Stimulated activated CD4-positive, alpha-beta T cell treated with anti-CD3 and anti-CD28 coated beads, Interleukin-4, amount 100 ng/mL, for 48 hours (primary cell): ENCODE measurements around the gene BAAT.
"Not testable (repeated sequence)": the region's sequence is repeated elsewhere in the genome, so short reads cannot be mapped to it uniquely, and the experiment has no call there.

ENCODE experiments used
- DNase-seq, 2 donors: peaks; one replicate each; pipeline ENCODE4 v3.0.0-alpha.2; 2020; ENCODE audit warnings: low read depth in 2 of 2

The BAAT gene

DNA sequence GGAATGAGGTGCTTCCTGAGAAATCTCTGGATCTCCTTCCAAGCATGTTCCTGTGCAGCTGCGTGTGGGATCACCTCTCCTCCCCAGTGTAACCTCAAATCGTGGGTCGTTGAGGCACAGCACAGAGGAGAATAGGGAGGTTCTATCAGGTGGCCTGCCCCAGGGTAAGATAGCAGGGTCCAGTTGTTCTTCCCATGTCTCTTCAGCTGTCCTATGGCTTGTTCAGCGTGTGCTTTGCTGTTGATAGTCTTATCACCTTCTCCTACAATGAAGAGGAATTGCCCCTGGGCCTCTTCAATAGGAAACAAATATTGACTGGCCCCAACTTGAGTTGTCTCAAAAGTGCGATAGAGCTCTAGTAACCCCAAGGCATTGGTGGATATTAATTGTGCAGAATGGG, 22.4 kb downstream of the BAAT start:
- DNase-seq: no peak

DNA sequence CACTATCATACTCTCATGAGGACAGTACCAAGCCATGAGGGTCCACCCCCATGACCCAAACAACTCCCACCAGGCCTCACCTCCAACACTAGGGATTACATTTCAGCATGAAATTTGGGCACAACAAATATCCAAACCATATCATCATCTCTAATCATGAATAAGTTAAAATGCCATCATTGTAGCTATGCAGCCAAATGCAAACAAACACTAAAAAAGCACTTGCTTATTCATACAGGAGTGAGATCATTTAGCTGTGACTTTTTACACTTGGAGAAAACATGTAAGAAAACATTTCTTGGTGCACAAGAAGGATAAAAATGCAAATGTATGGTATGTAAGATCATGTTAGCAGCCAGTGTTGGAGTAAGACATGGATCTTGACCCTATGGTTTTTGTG, 24.2 kb downstream of the BAAT start:
- DNase-seq: no peak

DNA sequence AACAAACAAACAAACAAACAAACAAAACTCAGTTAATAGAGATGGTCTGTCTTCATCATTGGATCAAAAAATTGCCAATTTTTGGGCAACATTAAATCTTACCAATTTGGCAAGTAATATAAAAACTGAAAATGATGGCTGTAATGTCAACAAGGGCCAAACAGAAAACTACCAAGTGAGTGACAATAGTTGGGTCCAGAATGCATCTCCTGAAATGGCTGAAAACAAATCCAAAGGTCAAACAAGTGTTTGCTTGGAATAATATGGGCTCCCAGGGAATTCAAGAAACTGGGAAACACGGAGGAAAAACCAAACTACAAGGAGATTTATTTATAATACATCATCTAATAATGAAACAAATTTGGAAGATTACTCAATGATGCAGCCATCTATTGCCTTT, 25.1 kb downstream of the BAAT start:
- DNase-seq: no peak

DNA sequence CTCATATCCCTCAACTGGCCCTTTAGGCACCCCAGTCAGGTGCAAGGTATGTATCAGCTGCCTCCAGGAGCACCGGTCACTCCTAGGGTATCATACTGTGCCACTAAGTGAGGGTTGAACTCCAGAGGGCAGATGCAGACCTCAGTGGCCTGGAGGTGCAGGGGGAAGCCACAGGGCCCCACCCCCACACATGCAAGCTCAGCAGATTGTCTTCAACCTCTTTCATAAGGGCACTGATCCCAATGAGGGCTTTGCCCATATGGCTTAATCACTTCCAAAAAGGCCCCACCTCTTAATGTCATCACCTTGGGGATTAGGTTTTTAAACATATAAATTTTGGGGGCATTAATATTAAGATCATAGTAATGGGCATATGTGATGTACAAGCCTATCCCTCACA, 28.2 kb downstream of the BAAT start:
- DNase-seq: no peak

DNA sequence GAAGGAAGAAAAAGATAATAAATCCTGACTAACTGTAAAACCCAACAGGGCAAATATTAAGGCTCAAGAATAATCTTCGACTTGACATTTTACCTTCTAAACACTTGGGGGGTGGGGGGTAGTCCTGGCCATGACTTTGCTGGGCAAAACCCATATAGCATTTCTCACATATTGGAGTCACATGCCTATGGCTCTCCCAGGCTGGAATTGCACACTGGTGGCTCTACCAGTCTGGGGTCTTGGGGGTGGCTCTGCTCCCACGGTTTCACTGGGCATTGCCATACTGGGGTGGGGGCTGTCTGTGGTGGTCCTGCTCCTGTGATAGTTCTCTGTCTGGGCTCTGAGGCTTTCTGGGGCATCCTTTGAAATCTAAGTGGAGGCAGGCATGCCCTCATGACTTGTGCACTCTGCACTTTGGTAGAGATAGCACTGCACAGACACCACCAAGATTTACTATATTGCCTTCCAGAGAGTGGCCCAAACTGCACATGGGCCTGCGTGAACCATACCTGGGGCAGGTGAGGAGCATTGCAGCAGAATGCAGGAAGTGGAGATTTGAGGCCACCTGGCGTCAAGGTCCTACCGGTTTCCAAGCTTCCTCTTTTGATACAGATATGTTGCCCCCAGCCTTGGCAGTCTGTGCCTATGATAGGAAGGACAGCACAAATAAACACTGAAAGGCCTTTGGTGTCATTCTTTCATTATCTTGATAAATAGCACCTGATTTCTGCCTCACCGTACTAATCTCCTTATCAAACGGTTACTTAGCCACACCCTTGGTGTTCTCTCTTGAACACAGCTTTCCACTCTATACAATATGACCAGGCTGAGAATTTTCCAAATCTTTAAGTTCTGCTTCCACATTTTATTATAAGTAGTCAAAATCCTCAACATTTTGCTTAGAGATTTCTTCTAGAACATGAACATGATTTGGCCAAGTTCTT, 29.8 kb downstream of the BAAT start:
- no peak for DNase-seq

DNA sequence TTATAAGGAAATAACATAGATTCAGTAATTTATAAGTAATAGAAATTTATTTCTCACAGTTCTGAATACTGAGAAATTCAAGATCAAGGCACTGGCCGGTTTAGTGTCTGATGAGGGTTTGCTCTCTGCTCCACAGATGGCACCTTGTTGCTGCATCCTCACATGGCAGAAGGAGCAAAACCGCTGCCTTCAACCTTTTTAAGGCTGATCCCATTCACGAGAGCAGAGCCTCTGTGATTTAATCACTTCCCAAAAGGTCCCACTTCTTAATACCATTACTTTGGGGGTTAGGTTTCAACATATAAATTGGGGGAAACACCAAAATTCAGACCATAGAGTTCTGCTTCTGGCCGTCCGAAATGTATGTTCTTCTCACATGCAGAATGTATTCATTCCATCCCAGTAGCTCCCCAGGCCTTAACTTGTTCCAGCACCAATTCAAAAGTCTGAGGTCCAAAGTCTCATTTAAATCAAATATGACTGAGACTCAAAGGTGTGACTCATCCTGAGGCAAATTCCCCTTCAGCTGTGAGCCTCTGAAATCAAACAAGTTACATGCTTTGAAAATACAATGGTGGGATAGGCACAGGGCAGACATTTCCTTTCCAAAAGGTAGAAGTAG, 30.6 kb downstream of the BAAT start:
- no peak for DNase-seq

DNA sequence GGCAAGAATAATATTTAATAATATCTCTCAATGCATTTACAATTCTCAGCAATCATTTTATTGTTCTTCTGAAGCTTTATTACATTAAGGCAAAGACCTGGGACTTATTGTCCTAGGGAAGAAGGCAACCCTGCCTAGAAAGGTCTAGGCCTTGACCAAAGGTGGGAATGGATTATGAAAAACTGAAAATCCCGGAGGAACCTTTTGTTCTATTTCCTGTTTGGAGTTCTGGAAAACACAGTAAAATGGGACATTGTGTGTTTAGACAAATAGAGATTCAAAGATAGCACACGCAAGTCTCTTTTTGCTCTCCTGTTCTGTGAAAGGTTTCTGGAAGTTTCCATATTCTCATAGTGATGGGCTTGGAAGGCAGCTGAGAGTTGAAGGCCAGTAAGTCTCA, 31.1 kb downstream of the BAAT start:
- DNase-seq: no peak

DNA sequence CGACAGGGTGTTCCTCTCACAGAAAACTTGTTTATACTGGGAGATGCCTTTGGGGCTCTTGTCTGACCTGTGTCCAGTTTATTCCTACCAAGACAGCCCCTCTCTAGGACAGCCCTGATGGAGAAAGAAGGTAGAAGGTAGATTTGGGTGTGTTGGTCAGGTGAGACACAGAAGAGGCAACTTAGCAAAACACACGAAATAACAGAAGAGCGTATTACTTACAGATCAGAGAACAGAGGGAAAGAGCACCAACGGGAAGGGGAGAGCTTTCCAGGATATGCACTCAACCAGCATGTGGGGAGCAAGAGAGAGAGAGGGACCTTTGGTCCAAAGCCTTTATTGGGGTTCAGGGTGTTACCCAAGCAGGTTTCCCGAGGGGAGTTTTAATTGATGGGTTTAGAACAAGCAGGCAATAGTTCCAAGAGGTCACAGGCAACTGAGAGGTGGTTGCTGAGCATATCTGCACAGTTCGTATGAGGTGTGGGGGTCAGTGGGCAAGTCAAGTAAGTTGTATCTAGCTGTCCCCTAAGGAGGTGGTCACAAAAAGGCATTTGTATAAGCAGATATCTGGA, 31.8 kb downstream of the BAAT start:
- no peak for DNase-seq

DNA sequence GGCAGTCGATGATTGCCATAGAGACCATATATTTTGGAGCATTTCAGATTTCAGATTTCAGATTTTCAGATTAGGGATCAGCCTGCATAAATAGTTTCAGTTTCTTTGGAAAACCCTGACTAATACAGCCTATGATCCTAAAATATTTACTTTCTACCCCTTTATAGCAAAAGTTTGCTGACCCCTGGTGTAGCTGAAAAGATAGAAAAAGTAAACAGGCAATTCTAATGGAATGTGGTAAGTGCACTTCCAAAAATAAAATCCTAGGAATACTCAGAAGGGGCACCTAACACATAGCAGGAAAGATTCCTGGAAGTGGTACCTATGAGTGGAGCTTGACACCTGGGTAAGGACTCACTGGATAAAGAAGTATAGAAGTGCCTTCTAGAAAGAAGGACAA, 34.5 kb downstream of the BAAT start:
- DNase-seq: no peak

DNA sequence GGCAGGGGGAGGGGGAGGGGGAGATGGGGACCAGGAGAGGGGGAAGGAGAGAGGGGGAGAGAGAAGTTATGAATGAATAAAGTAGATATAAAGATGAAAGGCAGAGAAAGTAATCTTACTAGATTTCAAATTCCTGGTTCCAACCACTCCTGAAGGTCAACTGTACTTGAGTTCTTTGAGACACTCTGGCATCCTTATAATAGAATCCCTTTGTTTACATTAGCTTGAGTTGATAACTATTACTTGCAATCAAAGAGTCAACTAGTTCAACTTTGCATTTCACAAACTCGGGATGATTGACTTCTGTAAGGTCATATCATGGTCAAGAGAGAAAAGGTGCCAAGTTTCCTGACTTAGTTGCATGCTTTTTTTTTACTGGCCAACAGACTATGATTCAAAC, 42.2 kb downstream of the BAAT start:
- no peak for DNase-seq

DNA sequence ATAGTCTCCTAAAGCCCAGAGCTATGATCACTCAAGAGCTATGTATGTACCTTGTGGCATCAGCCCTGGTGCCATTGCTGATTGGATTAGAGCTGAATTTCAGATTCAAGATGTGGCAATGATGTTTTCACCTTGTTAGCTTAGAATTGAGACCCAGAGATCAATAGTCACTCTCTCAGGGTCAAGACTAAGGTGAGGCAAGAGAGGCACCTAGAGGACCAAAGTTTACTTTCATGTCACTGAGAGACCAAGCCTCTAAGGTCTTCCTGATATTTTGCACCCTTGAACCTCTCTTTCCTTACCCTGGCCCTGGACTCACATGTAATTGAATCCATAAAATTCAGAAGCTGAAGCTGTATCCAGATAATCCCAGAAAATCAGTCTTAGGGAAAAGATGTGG, 42.8 kb downstream of the BAAT start:
- DNase-seq: no peak

DNA sequence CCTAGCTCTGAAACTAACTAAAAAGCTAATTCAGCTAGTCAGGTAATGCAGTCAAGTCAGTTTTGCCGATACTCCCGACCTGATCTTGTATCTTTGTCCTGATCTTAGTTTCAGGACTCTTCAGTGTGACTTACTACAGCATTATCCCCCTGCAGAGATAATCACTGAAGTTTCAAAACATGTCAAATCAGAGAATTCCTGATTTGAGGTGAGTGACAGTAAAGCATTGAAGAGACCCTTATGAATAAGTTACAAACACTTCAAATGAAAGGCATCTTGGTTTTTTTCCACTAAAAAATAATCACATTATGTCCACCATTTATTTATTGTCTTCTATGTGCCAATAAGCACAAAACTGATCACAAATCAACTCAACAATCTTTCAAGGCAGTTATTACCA, 47.6 kb downstream of the BAAT start:
- DNase-seq: no peak

DNA sequence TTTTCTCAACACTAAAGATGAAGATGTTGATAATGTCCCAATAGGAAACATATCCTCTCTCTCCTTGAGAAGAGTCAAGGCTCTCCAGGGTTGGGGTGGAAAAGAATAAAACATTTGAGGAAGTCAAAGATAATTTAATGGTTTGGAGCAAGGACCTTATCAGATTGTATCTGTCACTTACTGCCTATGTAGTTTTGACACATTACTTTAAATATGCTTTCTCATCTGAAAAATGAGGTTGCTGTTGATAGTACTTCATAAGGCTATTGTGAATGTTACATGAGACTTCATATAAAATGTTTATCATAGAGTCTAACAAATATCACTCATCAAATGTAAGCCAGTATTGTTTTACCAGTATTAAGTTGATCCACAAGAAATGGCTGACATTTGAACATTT, 48.7 kb downstream of the BAAT start:
- DNase-seq: no peak

DNA sequence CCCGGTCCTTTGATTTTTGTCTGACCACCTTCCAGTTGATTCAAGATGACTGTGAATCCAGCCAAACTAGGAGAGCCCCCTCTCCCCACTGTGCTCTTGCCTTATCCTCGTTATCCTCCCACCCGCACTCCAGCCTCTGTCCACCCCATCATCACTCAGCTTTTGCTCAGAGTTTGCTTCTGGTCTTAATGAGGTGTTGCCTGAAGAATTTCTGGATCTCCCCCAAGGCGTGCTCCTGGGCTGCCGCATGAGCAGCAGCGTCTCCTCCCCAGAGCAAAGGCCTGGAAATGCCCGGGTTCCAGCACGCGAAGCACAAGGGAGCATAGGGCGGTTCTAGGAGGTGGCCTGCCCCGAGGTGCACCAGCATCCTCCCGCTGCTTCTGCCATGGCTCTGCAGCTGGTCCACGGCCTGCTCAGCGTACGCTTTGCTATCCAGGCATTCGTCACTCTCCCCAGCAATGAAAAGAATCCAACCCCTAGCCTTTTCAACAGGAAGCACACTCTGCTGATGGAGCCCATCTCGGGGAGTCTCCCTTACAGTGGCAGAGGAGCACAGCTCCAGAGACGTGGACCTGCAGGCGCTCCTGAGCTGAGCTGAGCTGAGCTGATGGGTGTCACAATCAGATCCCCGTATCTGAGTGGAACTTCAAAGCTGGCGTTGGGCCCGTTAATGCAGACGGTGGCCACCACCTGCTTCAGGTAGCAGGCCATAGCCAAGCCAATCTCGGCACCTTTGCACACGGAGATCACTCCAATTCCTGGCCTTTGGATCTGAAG, 50.7 kb downstream of the BAAT start:
- DNase-seq: no peak

DNA sequence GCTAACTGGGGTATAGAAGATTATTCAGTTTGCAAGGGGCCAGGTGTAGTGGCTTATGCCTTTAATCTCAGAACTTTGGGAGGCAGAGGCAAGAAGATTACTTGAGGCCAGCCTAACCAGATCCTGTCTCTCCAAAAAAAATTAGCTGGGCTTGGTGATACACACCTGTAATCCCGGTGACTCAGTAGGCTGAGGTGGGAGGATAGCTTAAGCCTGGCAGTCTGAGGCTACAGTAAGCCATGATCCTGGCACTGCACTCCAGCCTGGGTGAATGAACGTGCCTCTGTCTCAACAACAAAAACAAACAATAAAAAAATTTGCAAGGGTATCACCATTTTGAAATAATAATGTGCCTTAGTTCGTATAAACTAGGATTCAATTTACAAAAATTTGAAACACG, 51.3 kb downstream of the BAAT start:
- no peak for DNase-seq

DNA sequence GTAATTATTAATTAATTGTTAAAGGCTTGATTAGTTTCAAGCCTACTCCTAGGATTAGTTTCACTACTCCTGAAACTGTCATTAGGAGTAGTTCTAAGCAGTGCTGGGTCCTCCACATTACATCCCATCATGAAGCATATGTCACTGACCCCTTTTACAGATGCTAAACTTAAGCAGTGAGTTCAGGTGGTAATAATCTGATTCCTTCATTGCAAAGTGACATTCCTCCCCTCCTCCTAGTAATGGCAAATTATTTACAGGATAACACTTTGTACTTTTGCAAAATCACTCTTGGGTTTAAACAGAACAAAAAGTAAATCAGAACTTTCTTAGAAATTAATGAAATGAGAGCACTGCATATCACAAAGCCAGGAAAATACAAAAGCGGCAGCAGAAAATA, 52.4 kb downstream of the BAAT start:
- DNase-seq: no peak

DNA sequence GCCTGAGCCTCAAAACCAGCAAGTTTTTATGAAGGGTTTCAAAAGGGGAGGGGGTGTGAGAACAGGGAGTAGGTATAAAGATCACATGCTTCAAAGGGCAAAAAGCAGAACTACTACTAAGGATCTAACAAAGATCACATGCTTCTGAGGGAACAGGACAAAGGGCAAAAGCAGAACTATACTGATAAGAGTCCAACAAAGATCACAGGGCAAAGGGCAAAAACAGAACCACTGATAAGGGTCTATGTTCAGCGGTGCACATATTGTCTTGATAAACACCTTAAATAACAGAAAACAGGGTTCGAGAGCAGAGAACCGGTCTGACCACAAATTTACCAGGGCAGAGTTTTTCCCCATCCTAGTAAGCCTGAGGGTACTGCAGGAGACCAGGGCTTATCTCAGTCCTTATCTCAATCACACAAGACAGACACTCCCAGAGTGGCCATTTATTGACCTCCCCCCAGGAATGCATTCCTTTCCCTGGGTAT, 57.3 kb downstream of the BAAT start:
- not testable (repeated sequence) for DNase-seq

DNA sequence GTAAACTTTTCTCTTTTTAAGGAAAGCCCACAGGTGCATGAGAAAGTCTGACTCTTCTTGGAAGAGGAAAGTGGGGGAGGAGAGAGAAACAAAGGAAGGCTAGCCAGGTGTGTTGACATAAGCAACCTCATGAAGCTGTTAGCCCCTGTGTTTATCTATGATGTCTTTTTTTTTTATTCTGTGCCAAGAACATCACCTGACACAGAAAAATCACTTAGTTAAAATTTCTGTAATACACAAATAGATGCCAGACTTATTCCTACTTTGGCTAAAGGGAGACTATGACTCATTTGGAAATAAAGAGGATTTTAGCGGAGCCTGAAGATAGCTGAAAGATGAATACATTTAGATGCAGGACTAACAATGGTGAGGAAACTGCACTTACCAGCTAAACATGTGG, 58.3 kb downstream of the BAAT start:
- DNase-seq: no peak

DNA sequence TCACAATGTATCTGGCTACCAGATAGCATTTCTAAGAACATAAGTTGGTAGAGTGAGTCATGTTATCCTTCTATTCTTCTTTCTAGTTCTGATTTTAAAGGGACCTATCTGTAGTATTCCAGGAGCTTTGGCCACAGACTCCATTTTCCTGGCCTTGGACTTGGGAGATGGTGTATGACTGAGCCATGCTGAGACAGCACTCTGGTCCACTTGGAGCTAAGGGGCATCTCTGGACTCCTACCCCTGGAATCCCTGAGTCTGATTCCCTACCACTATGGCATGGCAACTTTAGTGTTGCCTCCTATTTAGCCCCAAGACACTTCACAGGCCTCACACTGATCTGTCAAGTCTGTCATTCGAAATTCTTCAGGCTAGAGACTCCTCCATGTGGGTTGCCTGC, 58.8 kb downstream of the BAAT start:
- DNase-seq: no peak

DNA sequence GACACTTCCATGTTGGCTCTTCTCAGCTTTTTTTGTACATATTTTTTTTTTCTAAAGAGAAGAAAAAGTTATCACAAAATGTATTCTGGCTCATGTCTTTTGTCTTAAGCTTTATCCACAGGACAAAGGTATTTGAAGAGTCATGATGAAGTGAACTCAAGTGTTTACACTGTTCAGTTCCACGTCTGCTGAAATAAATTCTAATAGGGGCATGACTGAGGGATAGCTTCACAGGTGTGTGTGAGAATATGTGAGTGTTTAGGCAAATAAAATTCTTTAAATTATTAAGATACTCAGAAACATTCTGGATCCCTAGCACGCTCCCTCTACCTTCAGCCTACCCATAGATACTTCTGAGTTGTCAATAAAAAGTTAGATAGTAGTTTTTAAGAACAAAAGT, 59.8 kb downstream of the BAAT start:
- DNase-seq: no peak

DNA sequence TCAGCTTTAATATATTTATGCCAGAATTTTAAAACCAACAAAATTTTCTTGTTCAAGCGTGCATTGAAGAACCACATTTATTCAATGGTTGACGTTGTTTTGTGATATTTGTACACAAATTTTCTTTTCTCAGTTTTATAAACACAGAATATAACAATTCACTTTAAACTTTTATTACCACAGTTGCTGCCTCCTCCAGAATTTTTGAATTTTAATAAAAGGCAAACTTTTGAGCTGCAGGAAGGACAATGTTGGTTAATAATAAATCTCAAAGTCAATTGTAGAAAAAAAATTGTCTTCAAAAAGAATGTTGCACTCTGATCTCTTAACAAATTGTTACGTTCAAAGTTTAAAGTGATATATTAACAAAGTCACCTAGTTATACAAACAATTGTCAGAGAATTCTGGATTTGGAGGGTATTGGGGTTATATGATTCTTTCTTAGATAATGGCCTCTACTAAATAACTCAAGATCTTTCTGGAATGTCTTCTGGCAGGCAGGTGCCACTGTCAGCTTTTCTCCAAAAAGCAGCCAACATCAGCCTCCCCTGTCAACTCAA, 60.5 kb downstream of the BAAT start:
- DNase-seq: no peak

DNA sequence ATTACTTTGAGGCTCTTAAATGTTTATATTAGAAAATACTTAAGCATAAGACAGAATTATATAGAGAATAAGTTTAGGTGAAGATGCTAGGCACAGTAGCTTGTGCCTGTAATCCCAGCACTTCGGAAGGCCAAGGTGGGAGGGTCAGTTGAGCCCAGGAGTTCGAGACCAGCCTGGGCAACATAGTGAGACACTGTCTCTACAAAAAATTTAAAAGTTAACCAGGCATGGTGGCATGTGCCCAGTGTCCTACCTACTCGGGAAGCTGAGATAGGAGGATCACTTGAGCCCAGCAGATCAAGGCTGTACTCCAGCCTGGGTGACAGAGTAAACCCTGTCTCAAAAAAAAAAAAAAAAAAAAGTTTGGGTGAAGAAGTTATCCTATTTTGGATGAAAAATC, 61.7 kb downstream of the BAAT start:
- DNase-seq: no peak
